WTC11 (cell line): ENCODE measurements around the gene FRMD6.

ENCODE experiments used
- ATF3 ChIP-seq: sonication (generic); formaldehyde crosslinking; conservative IDR thresholded peaks from 2 replicates; pipeline ENCODE4 v1.8.1; 2022; ENCODE audit warnings: mild to moderate bottlenecking, missing genetic modification reagents
- CREB1 ChIP-seq: sonication (generic); formaldehyde crosslinking; IDR thresholded peaks from 2 replicates; pipeline ENCODE4 v1.8.0; 2023; ENCODE audit warnings: mild to moderate bottlenecking, missing genetic modification reagents
- CREM ChIP-seq: sonication (generic); formaldehyde crosslinking; IDR thresholded peaks from 2 replicates; pipeline ENCODE4 v1.8.1; 2022; ENCODE audit warnings: mild to moderate bottlenecking, missing genetic modification reagents, moderate library complexity
- CTCF ChIP-seq: fragments of 200-600 bp; IDR thresholded peaks from 2 replicates; pipeline ENCODE4 v1.8.0; 2022; ENCODE audit warnings: antibody characterized with exemption
- FOXJ3 ChIP-seq: sonication (generic); formaldehyde crosslinking; IDR thresholded peaks from 2 replicates; pipeline ENCODE4 v1.9.0; 2021; ENCODE audit warnings: missing genetic modification reagents, mild to moderate bottlenecking, borderline replicate concordance
- GTF2I ChIP-seq: fragments of 250-450 bp; sonication (Bioruptor Pico); conservative IDR thresholded peaks from 2 replicates; pipeline ENCODE4 v1.4.0; 2021; ENCODE audit warnings: mild to moderate bottlenecking
- JUN ChIP-seq: sonication (generic); formaldehyde crosslinking; IDR thresholded peaks from 2 replicates; pipeline ENCODE4 v1.8.0; 2023; ENCODE audit warnings: mild to moderate bottlenecking, missing genetic modification reagents
- MAX ChIP-seq: sonication (generic); formaldehyde crosslinking; IDR thresholded peaks from 2 replicates; pipeline ENCODE4 v1.8.0; 2022; ENCODE audit warnings: mild to moderate bottlenecking, missing genetic modification reagents
- NFYB ChIP-seq: sonication (generic); formaldehyde crosslinking; conservative IDR thresholded peaks from 2 replicates; pipeline ENCODE4 v1.8.0; 2022; ENCODE audit warnings: low read depth, missing genetic modification reagents
- NR3C1 ChIP-seq: sonication (generic); formaldehyde crosslinking; conservative IDR thresholded peaks from 2 replicates; pipeline ENCODE4 v1.8.1; 2023; ENCODE audit warnings: low read depth, mild to moderate bottlenecking, missing genetic modification reagents
- STAT6 ChIP-seq: sonication (generic); formaldehyde crosslinking; conservative IDR thresholded peaks from 2 replicates; pipeline ENCODE4 v1.8.1; 2023; ENCODE audit warnings: mild to moderate bottlenecking, low read depth, missing genetic modification reagents, moderate library complexity
- USF2 ChIP-seq: sonication (generic); formaldehyde crosslinking; IDR thresholded peaks from 2 replicates; pipeline ENCODE4 v1.8.1; 2023; ENCODE audit warnings: mild to moderate bottlenecking, missing genetic modification reagents, moderate library complexity
- ZNF532 ChIP-seq: fragments of 250-450 bp; sonication (Bioruptor Pico); IDR thresholded peaks from 2 replicates; pipeline ENCODE4 v1.9.0; 2021; ENCODE audit warnings: mild to moderate bottlenecking, borderline replicate concordance

- TF ChIP-seq MAX, result no peak
- TF ChIP-seq JUN (CRISPR knock-in tag), result no peak
- no peak for TF ChIP-seq USF2 (CRISPR knock-in tag)
- no peak for TF ChIP-seq CTCF
- TF ChIP-seq NFYB (CRISPR knock-in tag), result no peak
- TF ChIP-seq STAT6 (CRISPR knock-in tag), result no peak
- no peak for TF ChIP-seq NR3C1
- no peak for TF ChIP-seq ATF3
- TF ChIP-seq ZNF532 (CRISPR knock-in tag), result no peak
- TF ChIP-seq CREB1 (CRISPR knock-in tag), result no peak
- TF ChIP-seq CREM (CRISPR knock-in tag), result no peak
- TF ChIP-seq FOXJ3, result no peak
- TF ChIP-seq GTF2I (CRISPR knock-in tag), result no peak
Observed at GRCh38 chr14:51674294-51675002, 22.7 kb downstream of the FRMD6 start.
